NCI-H146 (cell line): ENCODE measurements around the gene MBOAT1.
A peak's percentile ranks its signal among the peaks of the same experiment; 100 is the strongest.
"Not testable (repeated sequence)": the region's sequence is repeated elsewhere in the genome, so short reads cannot be mapped to it uniquely, and the experiment has no call there.

Experiments used
- DNase-seq: peaks from one replicate; lab custom pipeline; 2025; lab: John Stamatoyannopoulos, UW

MBOAT1 gene

GRCh38 chr6:20202699-20203302, 9.5 kb downstream of the MBOAT1 start:
- DNase-seq = no peak

- DNase-seq = no peak
These were observed 10.0 kb downstream of the MBOAT1 start for GRCh38 chr6:20202324-20202658.

GRCh38 chr6:20200761-20201630, 11.3 kb downstream of the MBOAT1 start:
- no peak for DNase-seq

- no peak for DNase-seq
These were observed 13.5 kb downstream of the MBOAT1 start for GRCh38 chr6:20198775-20199174.

- no peak for DNase-seq
These were observed 14.0 kb downstream of the MBOAT1 start for GRCh38 chr6:20198156-20198774.

- DNase-seq = no peak
These were observed 15.0 kb downstream of the MBOAT1 start for GRCh38 chr6:20197251-20197650.

- DNase-seq = no peak
These were observed 19.6 kb downstream of the MBOAT1 start for GRCh38 chr6:20192625-20193024.

- DNase-seq = no peak
These were observed 20.3 kb downstream of the MBOAT1 start for GRCh38 chr6:20191992-20192391.

- DNase-seq = no peak
These were observed 23.6 kb downstream of the MBOAT1 start for GRCh38 chr6:20188630-20189075.

- no peak for DNase-seq
These were observed 25.3 kb downstream of the MBOAT1 start for GRCh38 chr6:20186981-20187380.

- DNase-seq = no peak
These were observed 28.6 kb downstream of the MBOAT1 start for GRCh38 chr6:20183706-20184105.

- peak; percentile 33 for DNase-seq
These were observed 29.2 kb downstream of the MBOAT1 start for GRCh38 chr6:20182926-20183521.

GRCh38 chr6:20182069-20182468, 30.2 kb downstream of the MBOAT1 start:
- no peak for DNase-seq

- DNase-seq = no peak
These were observed 31.3 kb downstream of the MBOAT1 start for GRCh38 chr6:20180935-20181334.

- DNase-seq = not testable (repeated sequence)
These were observed 32.8 kb downstream of the MBOAT1 start for GRCh38 chr6:20179287-20180045.

GRCh38 chr6:20178327-20178726, 33.9 kb downstream of the MBOAT1 start:
- DNase-seq = no peak

- no peak for DNase-seq
These were observed 36.4 kb downstream of the MBOAT1 start for GRCh38 chr6:20175810-20176410.

GRCh38 chr6:20173833-20174792, 38.2 kb downstream of the MBOAT1 start:
- no peak for DNase-seq

GRCh38 chr6:20172842-20173456, 39.3 kb downstream of the MBOAT1 start:
- no peak for DNase-seq
